HEK293T (cell line): ENCODE data around the gene NFYC.

ENCODE experiments used
- CTCF ChIA-PET: fragments of 350-600 bp; formaldehyde crosslinking; extraction: SDS; loops from one replicate; lab custom pipeline; 2021; ENCODE audit warnings: antibody characterized with exemption, inconsistent platforms; lab: Yijun Ruan, JAX
- POLR2A ChIA-PET: fragments of 350-600 bp; formaldehyde crosslinking; extraction: SDS; loops from one replicate; lab custom pipeline; 2020; ENCODE audit warnings: antibody characterized with exemption, inconsistent platforms; lab: Yijun Ruan, JAX
- DNase-seq: peaks from one replicate; pipeline ENCODE4 v3.0.0; 2012; ENCODE audit warnings: mixed read lengths; ENCODE audit errors: extremely low spot score
- ARNT ChIP-seq: fragments of 450-650 bp; IDR thresholded peaks from 2 replicates; pipeline ENCODE4 v1.6.1; 2017; ENCODE audit warnings: mild to moderate bottlenecking
- BHLHE40 ChIP-seq: fragments of 450-650 bp; IDR thresholded peaks from 2 replicates; pipeline ENCODE4 v1.6.1; 2016; ENCODE audit warnings: mild to moderate bottlenecking, moderate library complexity, borderline replicate concordance
- CTBP1 ChIP-seq: fragments of 450-650 bp; IDR thresholded peaks from 2 replicates; pipeline ENCODE4 v1.6.1; 2016; ENCODE audit warnings: borderline replicate concordance
- ELF4 ChIP-seq: fragments of 450-650 bp; IDR thresholded peaks from 2 replicates; pipeline ENCODE4 v1.6.1; 2017; ENCODE audit warnings: antibody characterized with exemption
- FOXA1 ChIP-seq: fragments of 450-650 bp; IDR thresholded peaks from 2 replicates; pipeline ENCODE4 v1.6.1; 2016; ENCODE audit warnings: mild to moderate bottlenecking
- FOXK2 ChIP-seq: fragments of 450-650 bp; IDR thresholded peaks from 2 replicates; pipeline ENCODE4 v1.6.1; 2016; ENCODE audit warnings: mild to moderate bottlenecking
- FOXM1 ChIP-seq: fragments of 450-650 bp; IDR thresholded peaks from 2 replicates; pipeline ENCODE4 v1.6.1; 2017; ENCODE audit warnings: mild to moderate bottlenecking, borderline replicate concordance
- HDGF ChIP-seq: fragments of 450-650 bp; IDR thresholded peaks from 2 replicates; pipeline ENCODE4 v1.6.1; 2017; ENCODE audit warnings: antibody characterized with exemption, borderline replicate concordance
- L3MBTL2 ChIP-seq: fragments of 450-650 bp; conservative IDR thresholded peaks from 2 replicates; pipeline ENCODE4 v1.6.1; 2016; ENCODE audit warnings: mild to moderate bottlenecking
- LEF1 ChIP-seq: fragments of 450-650 bp; IDR thresholded peaks from 2 replicates; pipeline ENCODE4 v1.6.1; 2017; ENCODE audit warnings: mild to moderate bottlenecking, borderline replicate concordance
- NFRKB ChIP-seq: fragments of 450-650 bp; IDR thresholded peaks from 2 replicates; pipeline ENCODE4 v1.6.1; 2016; ENCODE audit warnings: mild to moderate bottlenecking, moderate library complexity
- PKNOX1 ChIP-seq: fragments of 450-650 bp; IDR thresholded peaks from 2 replicates; pipeline ENCODE4 v1.6.1; 2016
- SP1 ChIP-seq: fragments of 450-650 bp; IDR thresholded peaks from 2 replicates; pipeline ENCODE4 v1.6.1; 2017
- SUZ12 ChIP-seq: fragments of 450-650 bp; IDR thresholded peaks from 2 replicates; pipeline ENCODE4 v1.6.1; 2016; ENCODE audit warnings: mild to moderate bottlenecking
- TARDBP ChIP-seq: fragments of 450-650 bp; IDR thresholded peaks from 2 replicates; pipeline ENCODE4 v1.6.1; 2016
- ZNF384 ChIP-seq: fragments of 450-650 bp; IDR thresholded peaks from 2 replicates; pipeline ENCODE4 v1.6.1; 2016

Gene NFYC

GRCh38 chr1:40746344-40747090 lies 55.0 kb downstream of the NFYC start:
- POLR2A ChIA-PET, result interaction anchor here (2.4 kb wide), 1 partner anchor 55 kb away, joined by 10 read pairs; the partner anchor contains the start of gene NFYC
- TF ChIP-seq PKNOX1 (no peak), ARNT (no peak), ZNF384 (no peak), CTBP1 (no peak), L3MBTL2 (no peak), HDGF (no peak), ELF4 (no peak), FOXA1 (no peak)
- CTCF ChIA-PET, result interaction anchor here (1.0 kb wide), 1 partner anchor 26 kb away, joined by 5 read pairs; no protein-coding TSS in a partner anchor
- DNase-seq, result no peak

GRCh38 chr1:40748841-40749718 lies 57.6 kb downstream of the NFYC start:
- no peak for TF ChIP-seq ELF4
- no peak for DNase-seq
- CTCF ChIA-PET, result interaction anchor here (0.9 kb wide), 1 partner anchor 16 kb away, joined by 3 read pairs; no protein-coding TSS in a partner anchor
- POLR2A ChIA-PET, result no interaction called here

- ChIA-PET POLR2A (interaction anchor here (1.1 kb wide), 1 partner anchor 58 kb away, joined by 6 read pairs; the partner anchor contains the start of gene NFYC), CTCF (interaction anchor here (0.9 kb wide), 1 partner anchor 15 kb away, joined by 3 read pairs; no protein-coding TSS in a partner anchor)
- TF ChIP-seq ARNT, result no peak
- no peak for DNase-seq
Observed at GRCh38 chr1:40749817-40750216, 58.3 kb downstream of the NFYC start.

- no peak for DNase-seq
- TF ChIP-seq ZNF384 (no peak), BHLHE40 (no peak)
- POLR2A ChIA-PET, result interaction anchor here (1.1 kb wide), 1 partner anchor 59 kb away, joined by 6 read pairs; the partner anchor contains the start of gene NFYC
- CTCF ChIA-PET, result interaction anchor here (0.9 kb wide), 1 partner anchor 15 kb away, joined by 3 read pairs; no protein-coding TSS in a partner anchor
Observed at GRCh38 chr1:40750451-40750908, 59.0 kb downstream of the NFYC start.

- ChIA-PET POLR2A (no interaction called here), CTCF (no interaction called here)
- DNase-seq, result no peak
Observed at GRCh38 chr1:40751802-40752201, 60.3 kb downstream of the NFYC start.

GRCh38 chr1:40753142-40753882 lies 61.8 kb downstream of the NFYC start:
- TF ChIP-seq L3MBTL2 (no peak), FOXA1 (no peak), ARNT (no peak), PKNOX1 (no peak), LEF1 (no peak), CTBP1 (no peak), BHLHE40 (no peak), TARDBP (no peak)
- DNase-seq, result no peak
- POLR2A ChIA-PET, result no interaction called here
- CTCF ChIA-PET, result interaction anchor here (0.9 kb wide), 1 partner anchor 21 kb away, joined by 3 read pairs; no protein-coding TSS in a partner anchor

More at GRCh38 chr1:40751802-40752201, 60.3 kb downstream of the NFYC start:
- TF ChIP-seq FOXA1 (no peak), ELF4 (no peak), SUZ12 (no peak), FOXK2 (no peak), NFRKB (no peak), SP1 (no peak), LEF1 (no peak), HDGF (no peak), ARNT (no peak), FOXM1 (no peak), L3MBTL2 (no peak), TARDBP (no peak), PKNOX1 (no peak), CTBP1 (no peak), BHLHE40 (no peak), ZNF384 (no peak)
